Fibroblast of lung (primary cell): ENCODE results near the gene TMEM131. TPM values are rescaled to one million over a fixed set of nuclear protein-coding genes. Genes with fewer than 3 reads are reported as not detected.

Experiments used
- DNase-seq, 2 donors: peaks; one replicate each; pipeline versions ENCODE4 v3.0.0 to v3.0.0-alpha.2; 2010; ENCODE audit warnings: low read depth in 2 of 2
- H2AFZ ChIP-seq: 2 replicates; pipeline ENCODE4 v1.5.1; 2012; ENCODE audit warnings: low read length, control low read depth, inconsistent platforms
- H3K27ac ChIP-seq: 2 replicates; pipeline ENCODE4 v1.5.1; 2011; ENCODE audit warnings: low read length, control low read depth; ENCODE audit not compliant: insufficient read depth
- H3K27me3 ChIP-seq: 2 replicates; pipeline ENCODE4 v1.5.1; 2011; ENCODE audit warnings: mild to moderate bottlenecking, low read length; ENCODE audit not compliant: control insufficient read depth, insufficient read depth
- H3K36me3 ChIP-seq: 2 replicates; pipeline ENCODE4 v1.5.1; 2011; ENCODE audit warnings: low read length; ENCODE audit not compliant: control insufficient read depth, insufficient read depth
- H3K4me1 ChIP-seq: 2 replicates; pipeline ENCODE4 v1.5.1; 2011; ENCODE audit warnings: low read length; ENCODE audit not compliant: control insufficient read depth, insufficient read depth; ENCODE audit errors: extremely low read depth
- H3K4me2 ChIP-seq: 2 replicates; pipeline ENCODE4 v1.5.1; 2011; ENCODE audit warnings: low read length, control low read depth; ENCODE audit not compliant: insufficient read depth; ENCODE audit errors: extremely low read depth
- H3K4me3 ChIP-seq, 4 experiments: fragments of 200-600 bp in 1 of 4; sonication (generic) in 1 of 4; replicated peaks in 1 of 4; 2 replicates each; pipeline ENCODE4 v1.5.1; 2011 to 2016; ENCODE audit warnings: low read length in 4 of 4, low read depth in 3 of 4, mild to moderate bottlenecking in 3 of 4, control low read depth in 2 of 4, inconsistent platforms in 1 of 4, mixed read lengths in 1 of 4; ENCODE audit not compliant: insufficient read depth in 1 of 4; ENCODE audit errors: control extremely low read depth in 1 of 4
- H3K79me2 ChIP-seq: 2 replicates; pipeline ENCODE4 v1.5.1; 2012; ENCODE audit warnings: mild to moderate bottlenecking, low read length, inconsistent platforms; ENCODE audit not compliant: control insufficient read depth, insufficient read depth
- H3K9ac ChIP-seq: 2 replicates; pipeline ENCODE4 v1.5.1; 2011; ENCODE audit warnings: mild to moderate bottlenecking, low read length, control low read depth; ENCODE audit not compliant: insufficient read depth
- H3K9me3 ChIP-seq: 2 replicates; pipeline ENCODE4 v1.5.1; 2012; ENCODE audit warnings: low read depth, low read length; ENCODE audit not compliant: control insufficient read depth, insufficient read depth
- H4K20me1 ChIP-seq: 2 replicates; pipeline ENCODE4 v1.5.1; 2011; ENCODE audit warnings: low read length; ENCODE audit not compliant: control insufficient read depth, insufficient read depth; ENCODE audit errors: extremely low read depth
- EZH2 ChIP-seq: IDR thresholded peaks from 2 replicates; pipeline ENCODE4 v1.5.1; 2012; ENCODE audit warnings: low read length, control low read depth, mild to moderate bottlenecking; ENCODE audit errors: missing control alignments
- polyA plus RNA-seq, 2 donors: library from polyadenylated mRNA; depleted of rRNA in 1 of 2; stranded (reverse) in 1 of 2; unstranded in 1 of 2; fragments of >200 nt; gene quantifications; 2 replicates each; pipeline ENCODE4 v1.2.1, GENCODE V29; 2011 to 2012; ENCODE audit warnings: missing spikeins in 1 of 2
- total RNA-seq: library from RNA; depleted of rRNA; stranded (reverse); fragments of >200 nt; gene quantifications from 2 replicates; pipeline ENCODE4 v1.2.1, GENCODE V29; 2014
- TF ChIP-seq, protein P1 (sequence below), 2 donors: IDR thresholded peaks in 1 of 2; conservative IDR thresholded peaks in 1 of 2; 1 replicate in 1 of 2; 2 replicates in 1 of 2; pipeline ENCODE4 v1.5.1; 2011 to 2012; ENCODE audit warnings: low read length in 2 of 2, control low read depth in 1 of 2, inconsistent platforms in 1 of 2, low read depth in 1 of 2, mild to moderate bottlenecking in 1 of 2

The TMEM131 gene
- total and polyA plus RNA-seq, 2 donors (not counting 1 experiment from before 2014, with no cell fraction given) = 18.1 to 32.4 TPM

DNA sequence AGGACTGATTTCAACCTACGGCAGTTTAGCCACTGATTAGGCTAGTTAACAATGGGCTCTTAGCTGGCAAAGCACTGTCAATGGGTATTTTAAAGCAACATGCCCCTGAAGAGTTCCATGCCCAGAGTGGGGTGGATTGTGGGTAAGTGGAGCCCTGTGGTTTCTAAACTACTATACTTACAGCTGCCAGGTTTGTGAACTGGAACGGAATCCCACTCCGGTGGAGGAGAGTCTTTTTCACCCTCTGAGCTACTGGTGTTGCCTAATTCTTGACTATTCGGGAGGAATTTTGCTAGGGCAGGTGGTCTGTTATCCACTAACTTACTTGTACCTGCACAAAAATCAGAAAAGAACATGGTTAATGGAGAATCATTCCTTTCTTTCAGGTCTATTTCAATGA lies 229.8 kb downstream of the TMEM131 start:
- H3K79me2 ChIP-seq = no peaks in the 10 kb centered on the region
- no peak overlapping the region for H3K27ac ChIP-seq
- H3K4me2 ChIP-seq = no peak overlapping the region
- H3K36me3 ChIP-seq = peaks cover 11% of the 10 kb centered on the region
- H4K20me1 ChIP-seq = no peaks in the 10 kb centered on the region
- no peaks in the 10 kb centered on the region for H3K4me1 ChIP-seq
- DNase-seq = no peak
- no peaks in the 10 kb centered on the region for H3K9me3 ChIP-seq
- TF ChIP-seq, protein P1, sequence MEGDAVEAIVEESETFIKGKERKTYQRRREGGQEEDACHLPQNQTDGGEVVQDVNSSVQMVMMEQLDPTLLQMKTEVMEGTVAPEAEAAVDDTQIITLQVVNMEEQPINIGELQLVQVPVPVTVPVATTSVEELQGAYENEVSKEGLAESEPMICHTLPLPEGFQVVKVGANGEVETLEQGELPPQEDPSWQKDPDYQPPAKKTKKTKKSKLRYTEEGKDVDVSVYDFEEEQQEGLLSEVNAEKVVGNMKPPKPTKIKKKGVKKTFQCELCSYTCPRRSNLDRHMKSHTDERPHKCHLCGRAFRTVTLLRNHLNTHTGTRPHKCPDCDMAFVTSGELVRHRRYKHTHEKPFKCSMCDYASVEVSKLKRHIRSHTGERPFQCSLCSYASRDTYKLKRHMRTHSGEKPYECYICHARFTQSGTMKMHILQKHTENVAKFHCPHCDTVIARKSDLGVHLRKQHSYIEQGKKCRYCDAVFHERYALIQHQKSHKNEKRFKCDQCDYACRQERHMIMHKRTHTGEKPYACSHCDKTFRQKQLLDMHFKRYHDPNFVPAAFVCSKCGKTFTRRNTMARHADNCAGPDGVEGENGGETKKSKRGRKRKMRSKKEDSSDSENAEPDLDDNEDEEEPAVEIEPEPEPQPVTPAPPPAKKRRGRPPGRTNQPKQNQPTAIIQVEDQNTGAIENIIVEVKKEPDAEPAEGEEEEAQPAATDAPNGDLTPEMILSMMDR (conservative IDR thresholded peaks at IDR 0.05 in 1 of 2, IDR thresholded peaks at IDR 0.05 in 1 of 2; ENCODE audit: low read depth in 1 of 2, low read length in 2 of 2) = no peak
- no peak for TF ChIP-seq EZH2
- no peak overlapping the region for H3K4me3 ChIP-seq
- no peak overlapping the region for H2AFZ ChIP-seq
- H3K9ac ChIP-seq = no peak overlapping the region
- H3K27me3 ChIP-seq = no peaks in the 10 kb centered on the region

DNA sequence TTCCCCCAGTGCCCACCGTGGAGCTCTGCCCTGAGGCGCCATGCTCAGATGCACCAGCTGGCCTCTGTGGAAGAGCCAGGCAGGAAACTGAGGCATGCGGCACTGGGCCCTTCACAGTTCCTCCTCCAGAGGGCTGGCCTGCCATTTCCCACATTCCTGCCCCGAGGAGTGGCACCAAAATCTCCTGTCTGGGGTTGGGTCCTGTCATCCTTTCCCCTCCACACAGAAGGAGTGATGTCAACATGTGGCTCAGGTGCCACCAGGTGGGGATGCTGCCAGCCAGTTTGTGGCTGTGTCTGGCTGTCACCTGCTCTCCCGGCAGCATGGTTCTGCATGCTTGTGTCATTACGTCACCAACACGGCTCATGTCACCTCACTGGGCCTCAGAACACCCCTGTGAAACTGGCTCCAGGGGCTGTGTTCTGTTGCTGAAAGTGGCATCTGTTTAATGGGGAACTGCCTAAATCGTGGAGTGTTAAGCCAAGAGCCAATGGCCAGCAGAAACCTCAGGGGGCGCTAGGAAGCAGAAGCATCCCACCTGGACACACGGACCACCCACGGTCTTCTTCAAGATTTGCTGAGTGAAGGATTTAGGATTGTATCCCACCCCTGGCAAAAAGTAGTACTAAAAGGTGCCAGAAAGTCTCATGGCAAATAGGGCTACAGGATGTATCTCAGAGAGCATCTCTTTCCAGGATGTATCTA lies 231.0 kb downstream of the TMEM131 start:
- H3K4me1 ChIP-seq = no peaks in the 10 kb centered on the region
- no peaks in the 10 kb centered on the region for H4K20me1 ChIP-seq
- TF ChIP-seq EZH2 = no peak
- TF ChIP-seq, protein P1 (conservative IDR thresholded peaks at IDR 0.05 in 1 of 2, IDR thresholded peaks at IDR 0.05 in 1 of 2; ENCODE audit: low read depth in 1 of 2, low read length in 2 of 2) = no peak
- no peak overlapping the region for H3K9ac ChIP-seq
- no peak overlapping the region for H3K4me2 ChIP-seq
- H2AFZ ChIP-seq = no peak overlapping the region
- H3K36me3 ChIP-seq = peaks cover 11% of the 10 kb centered on the region
- H3K27me3 ChIP-seq = no peaks in the 10 kb centered on the region
- no peak overlapping the region for H3K4me3 ChIP-seq
- no peaks in the 10 kb centered on the region for H3K79me2 ChIP-seq
- DNase-seq = no peak
- no peaks in the 10 kb centered on the region for H3K9me3 ChIP-seq
- H3K27ac ChIP-seq = no peak overlapping the region

DNA sequence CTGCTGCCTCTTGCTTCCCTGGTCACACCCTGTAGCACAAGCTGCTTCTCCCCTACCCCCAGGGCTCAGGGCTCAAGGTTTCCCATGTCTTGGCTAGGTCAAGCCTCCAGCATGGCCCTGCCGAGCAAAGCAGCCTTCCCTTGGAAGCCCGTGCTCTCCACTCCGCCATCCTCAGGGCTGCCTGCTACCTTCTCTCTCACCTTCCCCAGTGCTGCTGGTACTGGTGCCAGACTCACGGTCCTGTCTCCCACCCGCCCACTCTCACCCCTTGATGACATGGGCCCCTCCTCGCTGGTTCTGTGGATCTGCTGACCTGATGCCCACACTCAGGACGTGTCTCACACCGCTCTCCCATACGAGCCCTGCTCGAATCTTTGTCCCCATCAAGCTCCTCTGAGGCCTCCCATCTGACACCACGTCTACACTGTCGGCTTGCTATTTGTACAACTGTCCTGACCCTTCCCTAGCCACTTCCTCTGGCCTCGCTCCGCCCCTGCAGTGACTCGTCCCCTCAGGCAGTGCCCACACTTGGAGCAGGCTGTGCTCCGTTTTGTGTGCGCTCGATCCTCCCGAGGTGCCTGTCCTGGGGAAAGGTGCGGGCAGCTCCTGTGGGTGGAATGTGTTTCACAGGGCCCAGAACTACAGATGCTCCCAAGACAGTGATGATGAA lies 232.4 kb downstream of the TMEM131 start:
- Histone ChIP-seq H3K9ac (no peak overlapping the region), H4K20me1 (no peaks in the 10 kb centered on the region), H3K9me3 (no peaks in the 10 kb centered on the region), H3K4me2 (no peak overlapping the region), H3K27ac (no peak overlapping the region), H3K4me1 (no peaks in the 10 kb centered on the region), H3K27me3 (no peaks in the 10 kb centered on the region), H3K36me3 (peaks cover 14% of the 10 kb centered on the region), H2AFZ (no peak overlapping the region), H3K4me3 (no peak overlapping the region), H3K79me2 (no peaks in the 10 kb centered on the region)
- DNase-seq = no peak
- TF ChIP-seq EZH2 = no peak
- TF ChIP-seq, protein P1 (conservative IDR thresholded peaks at IDR 0.05 in 1 of 2, IDR thresholded peaks at IDR 0.05 in 1 of 2; ENCODE audit: low read depth in 1 of 2, low read length in 2 of 2) = no peak
